NCI-H2196 (cell line): Measurements from ENCODE around the gene EDIL3.
A peak's percentile ranks its signal among the peaks of the same experiment; 100 is the strongest.
"Not testable (repeated sequence)": the region's sequence is repeated elsewhere in the genome, so short reads cannot be mapped to it uniquely, and the experiment has no call there.

Source experiments
- DNase-seq: peaks from one replicate; lab custom pipeline; 2025; ENCODE audit not compliant: unreplicated experiment; lab: John Stamatoyannopoulos, UW

The EDIL3 gene

GRCh38 chr5:84303315-84303714 is 81.4 kb downstream of the EDIL3 start:
- no peak for DNase-seq

- no peak for DNase-seq
These were observed 83.1 kb downstream of the EDIL3 start for GRCh38 chr5:84301535-84301934.

GRCh38 chr5:84299959-84300358 is 84.7 kb downstream of the EDIL3 start:
- no peak for DNase-seq

GRCh38 chr5:84298628-84299027 is 86.1 kb downstream of the EDIL3 start:
- no peak for DNase-seq

GRCh38 chr5:84297641-84298040 is 87.0 kb downstream of the EDIL3 start:
- DNase-seq, result not testable (repeated sequence)

- DNase-seq, result no peak
These were observed 91.7 kb downstream of the EDIL3 start for GRCh38 chr5:84292788-84293653.

GRCh38 chr5:84292000-84292642 is 92.6 kb downstream of the EDIL3 start:
- DNase-seq, result no peak

GRCh38 chr5:84290673-84291072 is 94.0 kb downstream of the EDIL3 start:
- DNase-seq, result no peak

- DNase-seq, result no peak
These were observed 94.5 kb downstream of the EDIL3 start for GRCh38 chr5:84290161-84290560.

- DNase-seq, result no peak
These were observed 96.7 kb downstream of the EDIL3 start for GRCh38 chr5:84287951-84288350.

GRCh38 chr5:84286662-84287061 is 98.0 kb downstream of the EDIL3 start:
- no peak for DNase-seq

GRCh38 chr5:84285641-84286637 is 98.7 kb downstream of the EDIL3 start:
- no peak for DNase-seq

- no peak for DNase-seq
These were observed 103.3 kb downstream of the EDIL3 start for GRCh38 chr5:84281383-84281782.

GRCh38 chr5:84279234-84279633 is 105.4 kb downstream of the EDIL3 start:
- DNase-seq, result no peak

GRCh38 chr5:84275609-84276008 is 109.1 kb downstream of the EDIL3 start:
- no peak for DNase-seq

- peak; percentile 6 for DNase-seq
These were observed 109.9 kb downstream of the EDIL3 start for GRCh38 chr5:84274585-84275468.

GRCh38 chr5:84273517-84273883 is 111.2 kb downstream of the EDIL3 start:
- DNase-seq, result no peak

GRCh38 chr5:84272771-84273516 is 111.7 kb downstream of the EDIL3 start:
- DNase-seq, result no peak

GRCh38 chr5:84265739-84266550 is 118.7 kb downstream of the EDIL3 start:
- DNase-seq, result no peak
